NCI-H2107 treated with DMSO at 0.1 percent for 48 hours (cell line): Measurements from ENCODE around the gene KCNJ8.
"Not testable (repeated sequence)": the region's sequence is repeated elsewhere in the genome, so short reads cannot be mapped to it uniquely, and the experiment has no call there.

Experiments used
- DNase-seq: peaks from one replicate; lab custom pipeline; 2025; ENCODE audit not compliant: unreplicated experiment; lab: John Stamatoyannopoulos, UW

KCNJ8 gene

GRCh38 chr12:21788089-21788983 is 13.8 kb upstream of the KCNJ8 start:
- no peak for DNase-seq

GRCh38 chr12:21786041-21786531 is 11.6 kb upstream of the KCNJ8 start:
- no peak for DNase-seq

GRCh38 chr12:21782723-21783122 is 8.2 kb upstream of the KCNJ8 start:
- not testable (repeated sequence) for DNase-seq

GRCh38 chr12:21780786-21781185 is 6.3 kb upstream of the KCNJ8 start:
- DNase-seq = no peak

- no peak for DNase-seq
These were observed 1.7 kb upstream of the KCNJ8 start for GRCh38 chr12:21776175-21776574.

GRCh38 chr12:21775133-21775820 is 771 bp upstream of the KCNJ8 start:
- no peak for DNase-seq

GRCh38 chr12:21773806-21774205 is 700 bp downstream of the KCNJ8 start:
- no peak for DNase-seq

GRCh38 chr12:21773263-21773741 is 1.2 kb downstream of the KCNJ8 start:
- DNase-seq = no peak

GRCh38 chr12:21771311-21771710 is 3.2 kb downstream of the KCNJ8 start:
- DNase-seq = no peak

GRCh38 chr12:21769307-21769706 is 5.2 kb downstream of the KCNJ8 start:
- no peak for DNase-seq

- no peak for DNase-seq
These were observed 8.1 kb downstream of the KCNJ8 start for GRCh38 chr12:21766403-21766802.

- DNase-seq = no peak
These were observed 9.6 kb downstream of the KCNJ8 start for GRCh38 chr12:21764950-21765349.

GRCh38 chr12:21764065-21764464 is 10.4 kb downstream of the KCNJ8 start:
- DNase-seq = no peak

GRCh38 chr12:21763531-21763930 is 11.0 kb downstream of the KCNJ8 start:
- DNase-seq = no peak

GRCh38 chr12:21759737-21760136 is 14.8 kb downstream of the KCNJ8 start:
- DNase-seq = no peak

- DNase-seq = no peak
These were observed 16.8 kb downstream of the KCNJ8 start for GRCh38 chr12:21757735-21758134.

- DNase-seq = no peak
These were observed 17.8 kb downstream of the KCNJ8 start for GRCh38 chr12:21756699-21757098.

- no peak for DNase-seq
These were observed 23.0 kb downstream of the KCNJ8 start for GRCh38 chr12:21751517-21751916.

- DNase-seq = no peak
These were observed 29.2 kb downstream of the KCNJ8 start for GRCh38 chr12:21745258-21745657.

GRCh38 chr12:21731144-21731543 is 43.4 kb downstream of the KCNJ8 start:
- DNase-seq = no peak

- DNase-seq = no peak
These were observed 48.8 kb downstream of the KCNJ8 start for GRCh38 chr12:21725731-21726130.
